ENCODE data around the gene TOGARAM1.

TOGARAM1 gene

DNA sequence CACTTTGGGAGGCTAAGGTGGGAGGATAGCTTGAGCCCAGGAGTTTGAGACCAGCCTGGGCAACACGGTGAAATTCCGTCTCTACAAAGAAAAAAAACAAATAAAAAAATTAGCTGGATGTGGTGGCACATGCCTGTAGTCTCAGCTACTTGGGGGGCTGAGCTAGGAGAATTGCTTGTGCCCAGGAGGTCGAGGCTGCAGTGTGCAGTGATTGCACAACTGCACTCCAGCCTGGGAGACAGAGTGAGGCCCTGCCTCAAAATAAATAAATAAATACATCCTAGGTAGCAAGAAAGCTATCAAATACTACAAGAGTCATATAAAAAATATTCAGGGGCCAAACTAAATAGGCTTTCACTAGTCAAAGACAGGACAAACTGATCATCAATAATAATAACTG lies 6.5 kb upstream of the TOGARAM1 start:
- DNase-seq (ENCODE audit: low read depth) = no peak
- H3K4me3 ChIP-seq (ENCODE audit: low read length) = no peak overlapping the region
- TF ChIP-seq, protein P1, sequence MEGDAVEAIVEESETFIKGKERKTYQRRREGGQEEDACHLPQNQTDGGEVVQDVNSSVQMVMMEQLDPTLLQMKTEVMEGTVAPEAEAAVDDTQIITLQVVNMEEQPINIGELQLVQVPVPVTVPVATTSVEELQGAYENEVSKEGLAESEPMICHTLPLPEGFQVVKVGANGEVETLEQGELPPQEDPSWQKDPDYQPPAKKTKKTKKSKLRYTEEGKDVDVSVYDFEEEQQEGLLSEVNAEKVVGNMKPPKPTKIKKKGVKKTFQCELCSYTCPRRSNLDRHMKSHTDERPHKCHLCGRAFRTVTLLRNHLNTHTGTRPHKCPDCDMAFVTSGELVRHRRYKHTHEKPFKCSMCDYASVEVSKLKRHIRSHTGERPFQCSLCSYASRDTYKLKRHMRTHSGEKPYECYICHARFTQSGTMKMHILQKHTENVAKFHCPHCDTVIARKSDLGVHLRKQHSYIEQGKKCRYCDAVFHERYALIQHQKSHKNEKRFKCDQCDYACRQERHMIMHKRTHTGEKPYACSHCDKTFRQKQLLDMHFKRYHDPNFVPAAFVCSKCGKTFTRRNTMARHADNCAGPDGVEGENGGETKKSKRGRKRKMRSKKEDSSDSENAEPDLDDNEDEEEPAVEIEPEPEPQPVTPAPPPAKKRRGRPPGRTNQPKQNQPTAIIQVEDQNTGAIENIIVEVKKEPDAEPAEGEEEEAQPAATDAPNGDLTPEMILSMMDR (conservative IDR thresholded peaks at IDR 0.05; ENCODE audit: low read length) = no peak

DNA sequence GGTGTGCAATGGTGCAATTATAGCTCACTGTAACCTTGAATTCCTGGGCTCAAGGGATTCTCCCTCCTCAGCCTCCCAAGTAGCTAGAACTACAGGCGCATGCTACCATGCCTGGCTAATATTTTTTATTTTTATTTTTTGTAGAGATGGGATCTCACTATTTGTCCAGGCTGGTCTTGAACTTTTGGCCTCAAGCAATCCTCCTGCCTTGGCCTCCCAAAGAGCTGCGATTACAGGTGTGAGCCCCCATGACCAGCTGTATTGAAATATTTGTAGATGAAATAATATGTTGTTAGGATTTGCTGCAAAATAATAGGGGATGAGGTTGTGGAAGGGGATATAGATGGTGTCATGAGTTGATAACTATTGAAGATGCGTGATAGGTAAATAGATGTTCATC lies 5.1 kb upstream of the TOGARAM1 start:
- no peak for DNase-seq (ENCODE audit: low read depth)
- TF ChIP-seq, protein P1 (conservative IDR thresholded peaks at IDR 0.05; ENCODE audit: low read length) = no peak
- no peak overlapping the region for H3K4me3 ChIP-seq (ENCODE audit: low read length)

DNA sequence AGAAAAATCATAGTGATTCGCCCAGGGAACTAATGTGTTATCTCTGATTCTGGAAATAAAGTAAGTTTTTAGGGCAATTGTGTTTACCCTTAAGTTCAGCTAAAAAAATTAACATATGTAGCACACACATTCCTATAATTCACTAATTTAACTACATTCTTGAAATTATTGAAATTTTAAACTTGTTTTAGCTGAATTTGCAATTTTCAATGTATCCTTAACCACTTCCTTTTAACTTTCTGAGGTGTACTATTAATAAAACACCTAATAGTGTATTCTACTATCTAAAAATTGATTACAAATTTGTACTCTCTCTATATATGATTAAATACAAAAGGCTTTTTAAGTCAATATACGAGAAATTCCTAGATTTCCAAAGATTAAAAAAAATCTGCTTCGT lies 2.5 kb upstream of the TOGARAM1 start:
- TF ChIP-seq, protein P1 (conservative IDR thresholded peaks at IDR 0.05; ENCODE audit: low read length) = no peak
- DNase-seq (ENCODE audit: low read depth) = no peak
- H3K4me3 ChIP-seq (ENCODE audit: low read length) = peak overlapping the region; percentile 97

DNA sequence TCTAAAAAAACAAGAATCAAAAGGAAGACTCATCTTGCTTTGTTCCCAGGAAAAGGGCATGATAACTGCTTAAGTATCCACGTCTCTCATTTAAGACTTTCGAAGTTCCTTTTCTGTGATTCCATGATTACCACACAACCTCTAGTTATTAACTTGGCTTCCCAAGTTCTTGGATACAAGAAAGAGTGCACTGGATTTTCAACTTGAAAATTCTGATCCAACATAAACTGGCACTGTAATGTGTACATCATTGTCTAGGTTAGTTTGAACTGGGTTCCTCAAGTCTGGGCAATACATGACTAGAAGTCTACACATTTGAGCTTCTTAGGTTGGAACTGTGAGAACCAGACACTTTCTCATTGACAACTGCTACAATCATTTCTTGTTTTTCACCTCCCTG lies 1.8 kb upstream of the TOGARAM1 start:
- DNase-seq (ENCODE audit: low read depth) = peak; percentile 24
- peak overlapping the region; percentile 97 for H3K4me3 ChIP-seq (ENCODE audit: low read length)
- TF ChIP-seq, protein P1 (conservative IDR thresholded peaks at IDR 0.05; ENCODE audit: low read length) = no peak

DNA sequence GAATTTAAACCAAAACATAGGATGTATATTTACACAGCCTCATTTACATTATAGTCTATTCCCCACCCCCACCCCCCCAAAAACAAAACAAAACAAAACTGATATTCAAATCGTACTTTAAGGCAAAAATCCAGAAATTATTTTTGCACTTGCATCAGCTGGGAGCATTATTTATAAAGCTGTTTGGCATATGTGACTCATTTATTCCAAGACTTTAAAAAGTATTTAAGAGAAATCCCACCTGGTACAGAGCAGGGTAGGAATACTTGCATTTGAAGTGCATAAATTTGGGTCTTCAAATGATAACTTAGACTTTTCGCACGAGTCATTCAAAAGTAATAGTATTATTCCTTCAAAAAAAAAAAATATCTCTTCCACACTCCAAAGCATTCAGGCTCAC lies 1.3 kb upstream of the TOGARAM1 start:
- TF ChIP-seq, protein P1 (conservative IDR thresholded peaks at IDR 0.05; ENCODE audit: low read length) = no peak
- peak overlapping the region; percentile 97 for H3K4me3 ChIP-seq (ENCODE audit: low read length)
- no peak for DNase-seq (ENCODE audit: low read depth)

DNA sequence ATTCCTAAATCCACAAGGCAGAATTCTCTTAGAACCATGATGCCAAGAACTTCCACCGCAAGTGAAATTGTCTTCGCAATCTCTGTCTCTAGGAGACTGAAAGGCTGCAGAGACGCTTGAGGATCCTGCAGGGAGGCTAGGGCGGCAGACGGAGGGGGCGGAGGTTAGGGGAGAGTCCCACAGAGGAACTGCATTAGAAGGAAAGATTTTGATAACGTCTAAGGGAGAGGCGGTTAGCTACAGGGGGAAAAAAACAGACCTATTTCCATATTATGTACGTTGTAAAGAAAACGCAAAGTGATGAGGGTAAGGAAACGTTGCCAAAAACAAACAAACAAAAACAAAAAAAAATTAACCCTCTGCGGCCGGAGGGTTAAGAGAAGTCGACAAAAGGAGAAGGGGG lies 838 bp upstream of the TOGARAM1 start:
- peak overlapping the region; percentile 97 for H3K4me3 ChIP-seq (ENCODE audit: low read length)
- peak; percentile 70 for DNase-seq (ENCODE audit: low read depth)
- TF ChIP-seq, protein P1 (conservative IDR thresholded peaks at IDR 0.05; ENCODE audit: low read length) = no peak

DNA sequence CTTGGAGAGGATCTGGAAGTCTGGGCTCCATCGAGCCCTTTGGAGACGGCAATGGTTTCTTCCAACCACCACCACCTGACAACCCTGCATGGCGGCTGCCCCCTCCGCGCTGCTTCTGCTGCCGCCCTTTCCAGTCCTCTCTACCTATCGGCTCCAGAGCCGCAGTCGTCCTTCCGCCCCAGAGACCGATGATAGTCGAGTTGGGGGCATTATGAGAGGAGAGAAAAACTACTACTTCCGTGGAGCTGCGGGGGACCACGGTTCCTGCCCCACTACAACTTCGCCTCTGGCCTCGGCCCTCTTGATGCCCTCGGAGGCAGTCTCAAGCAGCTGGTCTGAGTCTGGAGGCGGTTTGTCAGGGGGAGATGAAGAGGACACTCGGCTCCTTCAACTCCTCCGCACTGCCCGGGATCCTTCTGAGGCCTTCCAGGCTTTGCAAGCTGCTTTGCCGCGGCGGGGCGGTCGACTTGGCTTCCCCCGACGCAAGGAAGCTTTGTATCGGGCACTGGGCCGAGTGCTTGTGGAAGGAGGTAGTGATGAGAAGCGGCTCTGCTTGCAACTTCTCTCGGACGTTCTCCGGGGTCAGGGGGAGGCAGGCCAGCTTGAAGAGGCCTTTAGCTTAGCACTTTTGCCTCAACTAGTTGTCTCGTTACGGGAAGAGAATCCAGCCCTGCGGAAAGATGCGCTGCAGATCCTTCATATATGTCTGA lies 499 bp downstream of the TOGARAM1 start:
- peak overlapping the region; percentile 97 for H3K4me3 ChIP-seq (ENCODE audit: low read length)
- DNase-seq (ENCODE audit: low read depth) = peak; percentile 49
- TF ChIP-seq, protein P1 (conservative IDR thresholded peaks at IDR 0.05; ENCODE audit: low read length) = no peak
